MCF 10A (cell line): ENCODE measurements around the gene LMOD3. TPM values are rescaled to one million over a fixed set of nuclear protein-coding genes. Genes with fewer than 3 reads are reported as not detected.

Experiments used
- Bru-seq: library from RNA; stranded (reverse); fragments of 400-500 nt; gene quantifications from one replicate; lab custom pipeline; 2021; lab: Mats Ljungman, UMichigan
- BruChase-seq, 2 experiments: library from RNA; stranded (reverse); fragments of 400-500 nt; gene quantifications; one replicate each; lab custom pipeline; 2021; lab: Mats Ljungman, UMichigan
- BruUV-seq: library from RNA; stranded (reverse); fragments of 400-500 nt; replicated peaks from 2 replicates; lab custom pipeline; 2021; lab: Mats Ljungman, UMichigan
- CTCF ChIA-PET: fragments of 300-600 bp; sonication (Branson Sonifier 250); formaldehyde crosslinking; extraction: SDS; loops from one replicate; lab custom pipeline; 2021; ENCODE audit warnings: antibody characterized with exemption, inconsistent platforms; lab: Yijun Ruan, JAX
- POLR2A ChIA-PET: fragments of 300-600, 350-650 bp; sonication (Branson Sonifier 250); formaldehyde crosslinking; extraction: SDS; loops from one replicate; lab custom pipeline; 2020; ENCODE audit warnings: antibody characterized with exemption, inconsistent platforms; lab: Yijun Ruan, JAX
- DNase-seq: peaks from one replicate; pipeline ENCODE4 v3.0.0-alpha.2; 2018; ENCODE audit not compliant: unreplicated experiment
- H3K27ac Mint-ChIP-seq: one replicate; pipeline ENCODE4 v1.8.0; 2022; ENCODE audit warnings: mild to moderate bottlenecking, low read depth, mixed read lengths; ENCODE audit not compliant: unreplicated experiment
- H3K27me3 Mint-ChIP-seq: one replicate; pipeline ENCODE4 v1.8.0; 2022; ENCODE audit warnings: mixed read lengths; ENCODE audit not compliant: insufficient read depth, unreplicated experiment
- H3K36me3 Mint-ChIP-seq: one replicate; pipeline ENCODE4 v1.8.0; 2022; ENCODE audit warnings: mild to moderate bottlenecking, moderate library complexity, mixed read lengths; ENCODE audit not compliant: insufficient read depth, unreplicated experiment
- H3K4me1 Mint-ChIP-seq: one replicate; pipeline ENCODE4 v1.8.0; 2022; ENCODE audit warnings: mixed read lengths; ENCODE audit not compliant: insufficient read depth, unreplicated experiment
- H3K4me3 Mint-ChIP-seq: one replicate; pipeline ENCODE4 v1.8.0; 2022; ENCODE audit warnings: mild to moderate bottlenecking, moderate library complexity, mixed read lengths; ENCODE audit not compliant: unreplicated experiment
- H3K9me3 Mint-ChIP-seq: one replicate; pipeline ENCODE4 v1.8.0; 2022; ENCODE audit warnings: mixed read lengths; ENCODE audit not compliant: unreplicated experiment
- intact Hi-C: fragments of 100-400 bp; cut with micrococcal nuclease; formaldehyde crosslinking; loops from 2 replicates; pipeline ENCODE4 v1.14.1; 2022
- long read RNA-seq: library from polyadenylated mRNA; stranded (forward); transcript quantifications from one replicate; pipeline ENCODE4 v2.0.0, GENCODE V29; 2022
- total RNA-seq: library from RNA; stranded (reverse); gene quantifications from 2 replicates; pipeline ENCODE4 v1.2.3, GENCODE V29; 2022
- TF ChIP-seq, protein P1 (sequence below): fragments of 200-600 bp; IDR thresholded peaks from one replicate; pipeline ENCODE4 v1.8.0; 2022; ENCODE audit warnings: antibody characterized with exemption, mild to moderate bottlenecking; ENCODE audit not compliant: unreplicated experiment

The LMOD3 gene
- not detected in 2 replicates for total RNA-seq
- Bru-seq, nascent RNA = percentile 13 among the genes with signal in this experiment
- percentile 20 among the genes with signal in this experiment for BruChase-seq, experiment 1, labeled RNA remaining after a 6-hour chase
- percentile 14 among the genes with signal in this experiment for BruChase-seq, experiment 2, labeled RNA remaining after a 2-hour chase
- long read RNA-seq, partial matches to known transcripts = 0 of 1 reads
- long read RNA-seq, other reads (novel, unspliced or antisense) = 1 of 1 reads

DNA sequence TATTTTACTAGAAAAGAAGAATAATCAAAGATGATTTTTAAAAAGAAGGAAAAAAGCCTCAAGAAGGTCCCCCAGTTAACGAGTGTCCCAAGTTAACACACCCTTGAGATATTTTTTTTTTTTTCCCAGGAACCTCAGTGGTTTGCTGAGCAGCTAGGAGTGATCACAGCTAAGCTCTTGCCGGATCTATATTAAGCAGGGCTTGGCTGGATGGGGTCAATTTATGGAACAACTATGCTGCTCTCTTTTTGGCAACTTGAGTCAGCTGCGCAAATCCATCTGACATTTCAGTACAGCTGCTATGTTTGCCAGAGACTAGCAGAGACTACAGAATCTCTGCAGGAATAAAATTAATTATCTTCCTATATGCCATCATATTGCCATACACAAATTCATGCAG, at the start of gene LMOD3:
Gene LMOD3, minus strand, starts transcription at position 193 of the 400 bp plus-strand sequence. CDS start 209 bp downstream, outside the sequence.
- Mint-ChIP-seq H3K36me3 (no peaks in the 10 kb centered on the region), H3K4me1 (no peaks in the 10 kb centered on the region), H3K27ac (no peak within 1 kb of the TSS), H3K27me3 (no peaks in the 10 kb centered on the region), H3K9me3 (no peaks in the 10 kb centered on the region), H3K4me3 (no peak within 1 kb of the TSS)
- POLR2A ChIA-PET = interaction anchor here (0.8 kb wide), 1 partner anchor 9 kb away, joined by 3 read pairs; no protein-coding TSS in a partner anchor
- intact Hi-C loops = loop anchor here (5.0 kb wide), 2 partner anchors 35 to 305 kb away; no protein-coding TSS in a partner anchor
- no TSS peak for BruUV-seq
- DNase-seq = no peak
- TF ChIP-seq, protein P1, sequence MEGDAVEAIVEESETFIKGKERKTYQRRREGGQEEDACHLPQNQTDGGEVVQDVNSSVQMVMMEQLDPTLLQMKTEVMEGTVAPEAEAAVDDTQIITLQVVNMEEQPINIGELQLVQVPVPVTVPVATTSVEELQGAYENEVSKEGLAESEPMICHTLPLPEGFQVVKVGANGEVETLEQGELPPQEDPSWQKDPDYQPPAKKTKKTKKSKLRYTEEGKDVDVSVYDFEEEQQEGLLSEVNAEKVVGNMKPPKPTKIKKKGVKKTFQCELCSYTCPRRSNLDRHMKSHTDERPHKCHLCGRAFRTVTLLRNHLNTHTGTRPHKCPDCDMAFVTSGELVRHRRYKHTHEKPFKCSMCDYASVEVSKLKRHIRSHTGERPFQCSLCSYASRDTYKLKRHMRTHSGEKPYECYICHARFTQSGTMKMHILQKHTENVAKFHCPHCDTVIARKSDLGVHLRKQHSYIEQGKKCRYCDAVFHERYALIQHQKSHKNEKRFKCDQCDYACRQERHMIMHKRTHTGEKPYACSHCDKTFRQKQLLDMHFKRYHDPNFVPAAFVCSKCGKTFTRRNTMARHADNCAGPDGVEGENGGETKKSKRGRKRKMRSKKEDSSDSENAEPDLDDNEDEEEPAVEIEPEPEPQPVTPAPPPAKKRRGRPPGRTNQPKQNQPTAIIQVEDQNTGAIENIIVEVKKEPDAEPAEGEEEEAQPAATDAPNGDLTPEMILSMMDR = no peak
- CTCF ChIA-PET = interaction anchor here (0.6 to 5.5 kb wide), 7 partner anchors 10 to 550 kb away, joined by 3 to 71 read pairs (median 7); no protein-coding TSS in a partner anchor

DNA sequence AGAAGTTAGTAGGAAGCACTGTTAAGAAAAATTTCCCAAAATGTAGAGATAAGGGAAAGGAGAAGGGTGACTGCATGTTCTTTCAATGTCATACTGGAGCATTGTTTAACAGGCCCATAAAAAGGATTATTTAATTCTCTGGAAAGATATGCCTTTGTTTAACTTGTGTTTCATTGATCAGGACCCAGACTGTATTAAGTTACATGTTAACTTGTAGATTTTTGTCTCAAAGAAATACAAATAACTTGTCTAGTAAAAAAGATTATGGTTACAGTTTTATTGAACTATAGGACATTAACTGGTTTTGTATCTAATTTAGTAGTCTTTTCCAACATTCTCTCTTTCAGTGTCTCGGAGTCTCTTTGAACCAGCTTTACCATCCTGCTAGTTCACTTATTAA, 49.7 kb upstream of the LMOD3 start:
- no peak for DNase-seq
- H3K9me3 Mint-ChIP-seq = no peaks in the 10 kb centered on the region
- intact Hi-C loops = no loop called here
- H3K27me3 Mint-ChIP-seq = no peaks in the 10 kb centered on the region
- no peaks in the 10 kb centered on the region for H3K4me1 Mint-ChIP-seq
- H3K27ac Mint-ChIP-seq = no peak overlapping the region
- no peak overlapping the region for H3K4me3 Mint-ChIP-seq
- peaks cover 80% of the 10 kb centered on the region for H3K36me3 Mint-ChIP-seq
- no TSS peak for BruUV-seq
- TF ChIP-seq, protein P1 = no peak
- ChIA-PET POLR2A (interaction anchor here (1.7 kb wide), 2 partner anchors 11 kb away, joined by 3 to 4 read pairs; no protein-coding TSS in a partner anchor), CTCF (interaction anchor here (0.6 to 3.4 kb wide), 3 partner anchors 10 to 134 kb away, joined by 4 to 42 read pairs (median 20); no protein-coding TSS in a partner anchor)

DNA sequence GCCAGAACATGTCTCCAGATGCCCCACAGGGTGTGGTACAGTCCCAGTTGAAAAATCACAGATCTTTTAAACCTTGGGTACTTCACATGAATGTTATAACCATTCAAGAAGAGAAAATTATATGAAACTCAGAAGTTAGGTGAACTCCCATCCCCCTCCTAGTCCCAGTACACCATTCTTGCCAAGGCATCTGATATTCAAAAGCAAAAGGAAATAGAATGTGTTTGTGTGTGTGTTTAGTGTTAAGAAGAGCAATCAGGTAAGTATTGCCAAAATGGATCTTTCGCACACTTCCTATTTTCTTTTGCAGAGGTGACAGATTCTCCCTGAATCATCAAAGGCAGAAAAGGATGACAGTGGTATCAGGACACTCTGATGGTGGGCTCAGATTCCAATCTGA, 44.1 kb upstream of the LMOD3 start:
- TF ChIP-seq, protein P1 = no peak
- Mint-ChIP-seq H3K27me3 (no peaks in the 10 kb centered on the region), H3K4me3 (no peak overlapping the region), H3K27ac (no peak overlapping the region), H3K9me3 (no peaks in the 10 kb centered on the region), H3K4me1 (no peaks in the 10 kb centered on the region), H3K36me3 (peaks cover 37% of the 10 kb centered on the region)
- BruUV-seq = no TSS peak
- DNase-seq = no peak
- intact Hi-C loops = no loop called here
- ChIA-PET CTCF (interaction anchor here (0.6 to 12.3 kb wide), 6 partner anchors 26 to 259 kb away, joined by 3 to 332 read pairs (median 4); no protein-coding TSS in a partner anchor), POLR2A (no interaction called here)

DNA sequence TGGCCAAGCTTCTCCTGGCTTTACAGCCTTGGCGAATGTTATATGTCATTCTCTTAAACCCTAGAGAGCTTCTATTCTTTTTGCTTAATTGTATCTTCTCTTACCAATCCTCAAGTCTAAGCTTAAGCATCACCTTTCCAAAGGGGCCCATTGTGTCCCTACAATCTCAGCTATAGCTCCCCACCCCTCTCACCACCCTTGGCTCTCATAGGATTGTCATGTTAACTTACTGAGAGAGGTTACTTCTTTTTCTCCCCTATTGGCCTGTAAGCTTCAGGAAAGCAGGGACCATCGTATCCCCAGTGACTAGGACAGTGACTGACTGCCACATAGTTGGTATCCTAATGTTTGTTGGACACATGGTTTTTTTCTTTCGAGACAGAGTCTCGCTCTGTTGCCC, 43.3 kb upstream of the LMOD3 start:
- intact Hi-C loops = no loop called here
- TF ChIP-seq, protein P1 = no peak
- H3K27me3 Mint-ChIP-seq = no peaks in the 10 kb centered on the region

More for the DNA sequence above, 43.3 kb upstream of the LMOD3 start:
- no peaks in the 10 kb centered on the region for H3K4me1 Mint-ChIP-seq
- H3K4me3 Mint-ChIP-seq = no peak overlapping the region
- no peaks in the 10 kb centered on the region for H3K9me3 Mint-ChIP-seq
- CTCF ChIA-PET = interaction anchor here (0.6 to 12.3 kb wide), 9 partner anchors 27 to 623 kb away, joined by 3 to 332 read pairs (median 4); no protein-coding TSS in a partner anchor
- no peak for DNase-seq
- H3K36me3 Mint-ChIP-seq = peaks cover 33% of the 10 kb centered on the region
- POLR2A ChIA-PET = interaction anchor here (0.9 to 1.5 kb wide), 4 partner anchors 9 to 266 kb away, joined by 3 to 5 read pairs (median 4); no protein-coding TSS in a partner anchor
- BruUV-seq = no TSS peak
- H3K27ac Mint-ChIP-seq = no peak overlapping the region
